Pancreas (tissue), 10 donors: Measurements from ENCODE around the gene TSPAN9. TPM values are rescaled to one million over a fixed set of nuclear protein-coding genes. Genes with fewer than 3 reads are reported as not detected.
A peak's percentile ranks its signal among the peaks of the same experiment; 100 is the strongest.

Source experiments
- ATAC-seq, 4 donors: fragments of 200-7000 bp; cut with Tn5 transposase; one replicate each; pipeline versions ENCODE4 v1.8.0 to v1.9.1; 2020; ENCODE audit warnings: mild to moderate bottlenecking in 4 of 4, moderate library complexity in 4 of 4
- DNase-seq, 6 donors: peaks; one replicate each; pipeline ENCODE4 v3.0.0-alpha.2; 2020
- FAIRE-seq: peaks from 2 replicates; lab custom pipeline; 2012; peaks lifted over from hg19 to GRCh38; lab: Jason Lieb, UNC
- H3K27ac ChIP-seq, 4 donors: fragments of 200-600 bp; sonication (generic); 1 replicate in 3 of 4; 2 replicates in 1 of 4; pipeline versions ENCODE4 v1.5.0 to v1.8.0; 2020
- H3K27me3 ChIP-seq, 4 donors: fragments of 200-600 bp; one replicate each; pipeline ENCODE4 v1.8.0; 2021
- H3K36me3 ChIP-seq, 3 donors: fragments of 200-600 bp; sonication (generic) in 1 of 3; one replicate each; pipeline versions ENCODE4 v1.5.0 to v1.8.0; 2020 to 2021
- H3K4me1 ChIP-seq, 3 donors: fragments of 200-600 bp; one replicate each; pipeline ENCODE4 v1.8.0; 2021
- H3K4me3 ChIP-seq, 4 donors: fragments of 200-600 bp; sonication (generic) in 2 of 4; one replicate each; pipeline versions ENCODE4 v1.5.0 to v1.8.0; 2020 to 2021
- H3K9me3 ChIP-seq, 4 donors: fragments of 200-600 bp; one replicate each; pipeline ENCODE4 v1.8.0; 2021
- CTCF ChIP-seq, 4 donors: fragments of 200-600 bp; sonication (generic) in 3 of 4; IDR thresholded peaks; one replicate each; pipeline versions ENCODE4 v1.5.0 to v1.8.0; 2021; ENCODE audit warnings: antibody characterized with exemption in 4 of 4
- WGBS, 2 donors: extraction: QIAGEN DNeasy Blood & Tissue Kit; methylation state at CpG; one replicate each; pipeline ENCODE4 v1.1.7; 2013; 5-methylcytosine and 5-hydroxymethylcytosine counted together
- intact Hi-C, 3 donors: fragments of 100-400 bp; cut with DNase I; formaldehyde crosslinking; loops; one replicate each; pipeline versions ENCODE4 v1.11.1 to v1.14.2; 2022
- polyA plus RNA-seq, 2 donors: library from polyadenylated mRNA; stranded (reverse); fragments of 200-250 nt; gene quantifications; one replicate each; pipeline ENCODE4 v1.2.3, GENCODE V29; 2013
- total RNA-seq, 6 donors: library from RNA; stranded (reverse); fragmentation: NEBNext Ultra II Directional in 4 of 6; extraction: Animal tissue kit (Norgen Biotek cat#: 25700) in 4 of 6; gene quantifications; one replicate each; pipeline versions ENCODE4 v1.2.1 to v1.2.4, GENCODE V29; 2021 to 2023
- donor health status: healthy with polysubstance abuse.
- donor health status: DM: no; HTN: no; CAD: no; lungs with moderate emphysema.
- donor health status: DM: no; HTN: no; CAD: no.
- donor health status: control.
- donor health status: control.
- donor health status: Bipolar disorder and iron deficiency.
- donor health status: DM: yes; HTN: yes; CAD: no.
- donor health status: DM: no; HTN: no; CAD: no.
- donor health status: DM: no; HTN: no; CAD: no.
- donor health status: DM: yes; HTN: yes; CAD: no.

TSPAN9 gene
- total and polyA plus RNA-seq, 8 donors, result 7.8 to 19.5 (median 13.0) TPM

GRCh38 chr12:3217683-3218079, 140.5 kb downstream of the TSPAN9 start:
- FAIRE-seq, result no peak
- Histone ChIP-seq H3K9me3 (no peaks in the 10 kb centered on the region), H3K4me1 (no peaks in the 10 kb centered on the region), H3K27ac (no peak overlapping the region), H3K27me3 (no peaks in the 10 kb centered on the region), H3K36me3 (no peaks in the 10 kb centered on the region), H3K4me3 (no peak overlapping the region)
- intact Hi-C loops, result loop anchor here in 1 of 3 donors (10.0 kb wide), 1 partner anchor 73 kb away; no protein-coding TSS in a partner anchor
- no peak for ATAC-seq
- DNase-seq, result no peak
- WGBS, 2 donors, result 92 to 96% methylated on average over 4 of the region's 4 CpGs
- no peak for TF ChIP-seq CTCF (IDR thresholded peaks at IDR 0.05)

GRCh38 chr12:3218228-3219171, 141.3 kb downstream of the TSPAN9 start:
- no peak for TF ChIP-seq CTCF (IDR thresholded peaks at IDR 0.05)
- intact Hi-C loops, result loop anchor here in 1 of 3 donors (10.0 kb wide), 1 partner anchor 74 kb away; no protein-coding TSS in a partner anchor
- DNase-seq (peak in 4 of 6 donors; percentile 38 to 78 (median 50)), ATAC-seq (peak; percentile 70 to 81 (median 77)), FAIRE-seq (no peak)
- Histone ChIP-seq H3K9me3 (no peaks in the 10 kb centered on the region), H3K27ac (peak overlapping the region in 1 of 4 donors; percentile 37), H3K4me3 (no peak overlapping the region), H3K27me3 (no peaks in the 10 kb centered on the region), H3K36me3 (no peaks in the 10 kb centered on the region), H3K4me1 (no peaks in the 10 kb centered on the region)
- 66 to 67% methylated on average over 19 of the region's 19 CpGs for whole genome bisulfite sequencing, 2 donors

- no peak for ATAC-seq
- H3K4me3 ChIP-seq, result no peak overlapping the region
- H3K36me3 ChIP-seq, result no peaks in the 10 kb centered on the region
- TF ChIP-seq CTCF (IDR thresholded peaks at IDR 0.05), result no peak
- H3K27me3 ChIP-seq, result no peaks in the 10 kb centered on the region
- DNase-seq, result peak in 1 of 6 donors; percentile 23
- no peaks in the 10 kb centered on the region for H3K4me1 ChIP-seq
- FAIRE-seq, result no peak
- 66 to 69% methylated on average over 8 of the region's 8 CpGs for WGBS, 2 donors
- intact Hi-C loops, result loop anchor here in 1 of 3 donors (10.0 kb wide), 1 partner anchor 74 kb away; no protein-coding TSS in a partner anchor
- no peaks in the 10 kb centered on the region for H3K9me3 ChIP-seq
- H3K27ac ChIP-seq, result peak overlapping the region in 1 of 4 donors; percentile 37
Observed at GRCh38 chr12:3219233-3219632, 142.1 kb downstream of the TSPAN9 start.

- FAIRE-seq (no peak), DNase-seq (peak in 1 of 6 donors; percentile 35), ATAC-seq (no peak)
- intact Hi-C loops, result no loop called here
- no peaks in the 10 kb centered on the region for H3K4me1 ChIP-seq
- H3K36me3 ChIP-seq, result no peaks in the 10 kb centered on the region
- no peak for TF ChIP-seq CTCF (IDR thresholded peaks at IDR 0.05)
- no peak overlapping the region for H3K27ac ChIP-seq
- no peak overlapping the region for H3K4me3 ChIP-seq
- WGBS, 2 donors, result 93 to 95% methylated on average over 20 to 21 of the region's 21 CpGs
- no peaks in the 10 kb centered on the region for H3K27me3 ChIP-seq
- no peaks in the 10 kb centered on the region for H3K9me3 ChIP-seq
Observed at GRCh38 chr12:3220382-3221321, 143.5 kb downstream of the TSPAN9 start.
